ENCODE data around the gene LSM11.

LSM11 gene

GRCh38 chr5:157735991-157736390 is 7.5 kb upstream of the LSM11 start:
- no peak for FAIRE-seq

GRCh38 chr5:157739388-157740228 is 3.9 kb upstream of the LSM11 start:
- no peak for FAIRE-seq

- no peak for FAIRE-seq
Measured at GRCh38 chr5:157740229-157740610, 3.3 kb upstream of the LSM11 start.

DNA sequence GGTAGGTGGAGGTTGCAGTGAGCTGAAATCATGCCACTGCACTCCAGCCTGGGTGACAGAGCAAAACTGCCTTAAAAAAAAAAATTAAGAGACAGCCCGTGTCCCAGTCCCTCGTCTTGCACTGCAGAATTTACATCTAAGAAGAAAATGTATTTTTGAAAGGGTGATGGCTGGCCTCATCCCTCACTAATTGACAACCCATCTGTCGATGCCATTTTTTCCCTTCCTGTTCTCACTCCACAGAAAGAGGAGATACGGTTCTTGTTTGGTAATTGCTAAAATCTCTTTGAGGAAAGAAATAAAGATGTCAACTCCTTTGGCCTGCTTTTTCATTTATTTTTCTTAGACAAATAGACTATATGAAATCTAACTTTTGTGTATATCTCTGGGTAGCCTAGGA is 2.4 kb upstream of the LSM11 start:
- no peak for FAIRE-seq

- no peak for FAIRE-seq
Measured at GRCh38 chr5:157744051-157745011, 819 bp downstream of the LSM11 start.

GRCh38 chr5:157745041-157745456 is 1.5 kb downstream of the LSM11 start:
- no peak for FAIRE-seq

GRCh38 chr5:157747173-157747740 is 3.7 kb downstream of the LSM11 start:
- FAIRE-seq, result no peak

- no peak for FAIRE-seq
Measured at GRCh38 chr5:157747766-157748700, 4.5 kb downstream of the LSM11 start.

- FAIRE-seq, result no peak
Measured at GRCh38 chr5:157748760-157749461, 5.4 kb downstream of the LSM11 start.

- FAIRE-seq, result no peak
Measured at GRCh38 chr5:157749462-157749799, 5.9 kb downstream of the LSM11 start.

GRCh38 chr5:157750320-157750719 is 6.8 kb downstream of the LSM11 start:
- no peak for FAIRE-seq

DNA sequence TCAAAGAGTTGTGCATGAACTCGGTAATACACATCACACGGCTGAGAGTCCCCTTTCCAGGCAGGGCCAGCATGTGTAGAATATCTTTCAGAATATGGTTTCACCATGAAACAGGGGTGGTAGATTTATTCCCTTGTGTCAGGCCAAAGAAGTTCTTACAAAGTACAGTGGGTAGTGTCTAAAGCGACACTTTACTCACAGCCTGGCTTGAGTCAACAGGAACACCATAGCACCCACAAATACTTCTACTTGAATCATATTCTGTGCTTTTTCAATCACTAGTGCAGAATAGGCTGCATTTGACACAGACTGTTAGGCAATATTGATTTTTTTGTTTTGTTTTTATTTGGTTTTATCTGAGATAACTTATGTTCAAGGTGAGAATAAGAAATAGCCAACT is 12.6 kb downstream of the LSM11 start:
- FAIRE-seq, result no peak

- no peak for FAIRE-seq
Measured at GRCh38 chr5:157758706-157759105, 15.2 kb downstream of the LSM11 start.

GRCh38 chr5:157761690-157762621 is 18.4 kb downstream of the LSM11 start:
- FAIRE-seq, result no peak

- FAIRE-seq, result no peak
Measured at GRCh38 chr5:157764531-157764930, 21.0 kb downstream of the LSM11 start.

GRCh38 chr5:157766442-157766841 is 22.9 kb downstream of the LSM11 start:
- FAIRE-seq, result no peak

GRCh38 chr5:157766902-157767301 is 23.4 kb downstream of the LSM11 start:
- FAIRE-seq, result no peak

GRCh38 chr5:157767689-157768088 is 24.2 kb downstream of the LSM11 start:
- FAIRE-seq, result no peak

GRCh38 chr5:157770665-157771064 is 27.2 kb downstream of the LSM11 start:
- no peak for FAIRE-seq

- FAIRE-seq, result no peak
Measured at GRCh38 chr5:157772127-157772526, 28.6 kb downstream of the LSM11 start.

All from endometrium (tissue), 2 donors.